CD8-positive, alpha-beta memory T cell (primary cell): ENCODE results near the gene ANO10. TPM values are rescaled to one million over a fixed set of nuclear protein-coding genes. Genes with fewer than 3 reads are reported as not detected.

ENCODE experiments used
- CTCF ChIA-PET: fragments of 350-600 bp; sonication (Branson Sonifier 250); formaldehyde crosslinking; loops from one replicate; lab custom pipeline; 2021; ENCODE audit warnings: antibody characterized with exemption; lab: Charles Lee
- POLR2A ChIA-PET: fragments of 350-600 bp; sonication (Branson Sonifier 250); formaldehyde crosslinking; loops from one replicate; lab custom pipeline; 2021; ENCODE audit warnings: antibody characterized with exemption; lab: Charles Lee
- DNase-seq, 5 donors: peaks; one replicate each; pipeline versions ENCODE4 v3.0.0 to v3.0.0-alpha.2; 2020 to 2022; ENCODE audit warnings: mixed read lengths in 1 of 5
- H3K27ac ChIP-seq: one replicate; pipeline ENCODE4 v1.7.0; 2013; ENCODE audit warnings: low read depth, mild to moderate bottlenecking, low read length, moderate library complexity
- H3K27me3 ChIP-seq: 2 replicates; pipeline ENCODE4 v1.7.0; 2013; ENCODE audit warnings: low read length, mild to moderate bottlenecking; ENCODE audit not compliant: insufficient read depth, poor library complexity, severe bottlenecking
- H3K36me3 ChIP-seq: 2 replicates; pipeline ENCODE4 v1.7.0; 2013; ENCODE audit warnings: mild to moderate bottlenecking, low read length, moderate library complexity; ENCODE audit not compliant: insufficient read depth
- H3K4me1 ChIP-seq: 2 replicates; pipeline ENCODE4 v1.7.0; 2013; ENCODE audit warnings: mild to moderate bottlenecking, low read length, moderate library complexity; ENCODE audit not compliant: insufficient read depth
- H3K4me3 ChIP-seq: 2 replicates; pipeline ENCODE4 v1.7.0; 2013; ENCODE audit warnings: mild to moderate bottlenecking, low read length
- H3K9me3 ChIP-seq: 2 replicates; pipeline ENCODE4 v1.7.0; 2013; ENCODE audit warnings: mild to moderate bottlenecking, low read length
- H3K27ac Mint-ChIP-seq, 8 donors: one replicate each; pipeline ENCODE4 v1.8.0; 2020 to 2021; ENCODE audit warnings: mixed read lengths in 8 of 8, mild to moderate bottlenecking in 6 of 8, inconsistent platforms in 3 of 8, moderate library complexity in 3 of 8
- H3K27me3 Mint-ChIP-seq, 2 donors: one replicate each; pipeline ENCODE4 v1.8.0; 2020 to 2021; ENCODE audit warnings: mixed read lengths in 2 of 2, mild to moderate bottlenecking in 1 of 2, moderate library complexity in 1 of 2
- H3K36me3 Mint-ChIP-seq, 3 donors: one replicate each; pipeline ENCODE4 v1.8.0; 2020 to 2021; ENCODE audit warnings: mixed read lengths in 3 of 3, inconsistent platforms in 1 of 3, mild to moderate bottlenecking in 1 of 3
- H3K4me1 Mint-ChIP-seq, 3 donors: one replicate each; pipeline ENCODE4 v1.8.0; 2020 to 2021; ENCODE audit warnings: mixed read lengths in 3 of 3, inconsistent platforms in 1 of 3, mild to moderate bottlenecking in 1 of 3
- H3K4me3 Mint-ChIP-seq, 7 donors: one replicate each; pipeline ENCODE4 v1.8.0; 2020 to 2021; ENCODE audit warnings: mixed read lengths in 7 of 7, mild to moderate bottlenecking in 6 of 7, moderate library complexity in 4 of 7, inconsistent platforms in 2 of 7
- H3K9me3 Mint-ChIP-seq, 5 donors: one replicate each; pipeline ENCODE4 v1.8.0; 2020 to 2022; ENCODE audit warnings: mixed read lengths in 5 of 5, mild to moderate bottlenecking in 3 of 5, moderate library complexity in 2 of 5, inconsistent platforms in 1 of 5
- polyA plus RNA-seq: library from polyadenylated mRNA; unstranded; fragments of 300-500 nt; fragmentation: Illumina TruSeq; gene quantifications from one replicate; pipeline ENCODE4 v1.2.3, GENCODE V29; 2021
- total RNA-seq, 2 experiments: library from RNA; stranded (reverse); gene quantifications; one replicate each; pipeline ENCODE4 v1.2.3, GENCODE V29; 2021

The ANO10 gene
- total and polyA plus RNA-seq, 3 experiments from 2014 or later: 8.1 to 12.3 (median 9.1) TPM

GRCh38 chr3:43345246-43345645, 276.6 kb downstream of the ANO10 start:
- H3K27ac Mint-ChIP-seq: peak overlapping the region; percentile 90 to 99 (median 96)
- DNase-seq: no peak
- peaks cover 0 to under 1% (median 0%) of the 10 kb centered on the region in 5 donors for H3K9me3 Mint-ChIP-seq
- POLR2A ChIA-PET: interaction anchor here (0.5 to 5.4 kb wide), 6 partner anchors 9 to 1036 kb away, joined by 3 to 29 read pairs (median 6); partner anchors contain the start of gene SNRK
- H3K27me3 Mint-ChIP-seq: peaks cover 0 to 2% of the 10 kb centered on the region in 2 donors
- H3K4me3 Mint-ChIP-seq: peak overlapping the region; percentile 29 to 88 (median 59)
- Histone ChIP-seq H3K4me3 (no peak overlapping the region), H3K4me1 (peaks cover 80% of the 10 kb centered on the region), H3K27ac (no peak overlapping the region), H3K36me3 (peaks cover 51% of the 10 kb centered on the region), H3K27me3 (no peaks in the 10 kb centered on the region), H3K9me3 (no peaks in the 10 kb centered on the region)
- peaks cover 40 to 87% (median 60%) of the 10 kb centered on the region in 3 donors for H3K36me3 Mint-ChIP-seq
- CTCF ChIA-PET: interaction anchor here (1.1 to 2.4 kb wide), 6 partner anchors 8 to 183 kb away, joined by 3 to 8 read pairs (median 4); no protein-coding TSS in a partner anchor
- peaks cover 78 to 91% (median 90%) of the 10 kb centered on the region in 3 donors for H3K4me1 Mint-ChIP-seq

DNA sequence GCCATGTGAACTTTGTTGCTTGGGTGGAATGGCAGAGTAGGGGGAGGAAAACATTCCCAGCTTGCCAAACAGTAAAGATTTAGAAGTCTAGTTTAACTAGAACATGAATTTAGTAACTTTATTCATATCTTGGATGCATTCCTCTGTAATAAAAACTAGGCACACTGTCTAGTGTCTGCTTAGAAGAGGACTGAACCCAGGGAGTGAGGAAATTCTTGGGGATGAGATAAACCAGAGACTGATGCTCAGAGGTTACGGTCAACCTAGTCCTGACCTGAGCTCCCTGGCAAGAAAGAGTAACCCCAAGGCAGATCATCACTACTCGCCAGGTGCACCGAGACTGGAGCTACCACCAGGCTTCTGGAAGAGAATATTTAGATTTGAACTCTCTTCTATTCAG, 277.3 kb downstream of the ANO10 start:
- peaks cover 80% of the 10 kb centered on the region for H3K4me1 ChIP-seq
- no peak overlapping the region for H3K4me3 ChIP-seq
- no peak overlapping the region for H3K27ac ChIP-seq
- CTCF ChIA-PET: interaction anchor here (1.1 to 2.4 kb wide), 5 partner anchors 7 to 182 kb away, joined by 3 to 8 read pairs (median 4); no protein-coding TSS in a partner anchor
- Mint-ChIP-seq H3K27me3 (peaks cover 0 to 2% of the 10 kb centered on the region in 2 donors), H3K9me3 (peaks cover 0 to 4% (median 2%) of the 10 kb centered on the region in 5 donors), H3K27ac (peak overlapping the region; percentile 74 to 97 (median 92)), H3K4me1 (peaks cover 78 to 90% (median 89%) of the 10 kb centered on the region in 3 donors), H3K36me3 (peaks cover 43 to 86% (median 62%) of the 10 kb centered on the region in 3 donors), H3K4me3 (peak overlapping the region in 5 of 7 donors; percentile 17 to 74 (median 44))
- no peaks in the 10 kb centered on the region for H3K9me3 ChIP-seq
- POLR2A ChIA-PET: interaction anchor here (0.9 to 5.4 kb wide), 3 partner anchors 8 to 58 kb away, joined by 4 to 29 read pairs (median 8); partner anchors contain the start of gene SNRK
- DNase-seq: no peak
- H3K27me3 ChIP-seq: no peaks in the 10 kb centered on the region
- peaks cover 53% of the 10 kb centered on the region for H3K36me3 ChIP-seq

- Mint-ChIP-seq H3K36me3 (peaks cover 40 to 86% (median 64%) of the 10 kb centered on the region in 3 donors), H3K4me3 (peak overlapping the region; percentile 49 to 82 (median 64)), H3K4me1 (peaks cover 71 to 83% (median 82%) of the 10 kb centered on the region in 3 donors), H3K9me3 (peaks cover under 1 to 5% (median 3%) of the 10 kb centered on the region in 5 donors), H3K27me3 (peaks cover 0 to 2% of the 10 kb centered on the region in 2 donors), H3K27ac (peak overlapping the region in 7 of 8 donors; percentile 90 to 97 (median 93))
- Histone ChIP-seq H3K27ac (no peak overlapping the region), H3K9me3 (peaks cover 5% of the 10 kb centered on the region), H3K36me3 (peaks cover 52% of the 10 kb centered on the region), H3K27me3 (no peaks in the 10 kb centered on the region), H3K4me3 (no peak overlapping the region), H3K4me1 (peaks cover 74% of the 10 kb centered on the region)
- DNase-seq: no peak
- POLR2A ChIA-PET: interaction anchor here (5.4 kb wide), 1 partner anchor 57 kb away, joined by 29 read pairs; the partner anchor contains the start of gene SNRK
- CTCF ChIA-PET: no interaction called here
Measured at GRCh38 chr3:43343815-43344214, 278.0 kb downstream of the ANO10 start.

- Mint-ChIP-seq H3K27ac (peak overlapping the region; percentile 78 to 97 (median 92)), H3K4me1 (peaks cover 65 to 76% (median 75%) of the 10 kb centered on the region in 3 donors), H3K36me3 (peaks cover 43 to 86% (median 66%) of the 10 kb centered on the region in 3 donors), H3K9me3 (peaks cover 6 to 12% (median 8%) of the 10 kb centered on the region in 5 donors), H3K4me3 (peak overlapping the region; percentile 49 to 82 (median 68)), H3K27me3 (peaks cover 0 to 4% of the 10 kb centered on the region in 2 donors)
- Histone ChIP-seq H3K36me3 (peaks cover 45% of the 10 kb centered on the region), H3K27ac (no peak overlapping the region), H3K4me3 (no peak overlapping the region), H3K27me3 (no peaks in the 10 kb centered on the region), H3K4me1 (peaks cover 68% of the 10 kb centered on the region), H3K9me3 (peaks cover 10% of the 10 kb centered on the region)
- ChIA-PET CTCF (no interaction called here), POLR2A (interaction anchor here (1.5 kb wide), 1 partner anchor 57 kb away, joined by 5 read pairs; the partner anchor contains the start of gene SNRK)
- peak in 2 of 5 donors; percentile 49 to 75 for DNase-seq
Measured at GRCh38 chr3:43343185-43343584, 278.6 kb downstream of the ANO10 start.

DNA sequence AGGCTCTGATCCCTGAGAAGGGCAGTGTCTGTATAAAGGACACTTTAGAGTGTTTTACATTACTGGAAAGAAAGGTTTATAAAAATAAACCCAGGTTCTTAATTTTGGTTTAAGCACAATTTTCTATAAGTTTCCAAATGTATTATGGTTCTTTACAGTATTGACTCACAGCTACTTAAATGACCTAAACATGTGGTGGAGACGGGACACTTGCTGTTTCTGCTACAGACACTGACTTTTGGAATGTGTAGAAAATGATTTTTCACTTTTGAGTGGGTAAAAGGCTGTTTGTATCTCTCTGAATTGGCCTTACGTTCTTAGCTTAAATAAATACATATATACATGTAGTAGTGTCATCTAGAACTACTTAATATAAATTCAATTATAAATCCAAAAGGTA, 280.0 kb downstream of the ANO10 start:
- Mint-ChIP-seq H3K27ac (peak overlapping the region in 6 of 8 donors; percentile 61 to 97 (median 91)), H3K4me1 (peaks cover 52 to 63% (median 62%) of the 10 kb centered on the region in 3 donors), H3K9me3 (peaks cover 6 to 21% (median 18%) of the 10 kb centered on the region in 5 donors), H3K27me3 (peaks cover 0 to 2% of the 10 kb centered on the region in 2 donors), H3K36me3 (peaks cover 39 to 85% (median 66%) of the 10 kb centered on the region in 3 donors), H3K4me3 (no peak overlapping the region)
- ChIA-PET POLR2A (interaction anchor here (1.5 kb wide), 1 partner anchor 56 kb away, joined by 5 read pairs; the partner anchor contains the start of gene SNRK), CTCF (no interaction called here)
- no peak overlapping the region for H3K27ac ChIP-seq
- no peak overlapping the region for H3K4me3 ChIP-seq
- H3K36me3 ChIP-seq: peaks cover 43% of the 10 kb centered on the region
- DNase-seq: no peak
- H3K9me3 ChIP-seq: peaks cover 16% of the 10 kb centered on the region
- no peaks in the 10 kb centered on the region for H3K27me3 ChIP-seq
- peaks cover 54% of the 10 kb centered on the region for H3K4me1 ChIP-seq

GRCh38 chr3:43340403-43340802, 281.4 kb downstream of the ANO10 start:
- no peak for DNase-seq
- POLR2A ChIA-PET: no interaction called here
- Mint-ChIP-seq H3K27ac (peak overlapping the region in 5 of 8 donors; percentile 35 to 88 (median 78)), H3K27me3 (peaks cover 0 to 2% of the 10 kb centered on the region in 2 donors), H3K4me1 (peaks cover 43 to 50% (median 48%) of the 10 kb centered on the region in 3 donors), H3K9me3 (peaks cover 16 to 33% (median 29%) of the 10 kb centered on the region in 5 donors), H3K36me3 (peaks cover 46 to 93% (median 74%) of the 10 kb centered on the region in 3 donors), H3K4me3 (no peak overlapping the region)
- no peak overlapping the region for H3K27ac ChIP-seq
- H3K4me1 ChIP-seq: peaks cover 40% of the 10 kb centered on the region
- H3K9me3 ChIP-seq: peaks cover 20% of the 10 kb centered on the region
- H3K36me3 ChIP-seq: peaks cover 55% of the 10 kb centered on the region
- CTCF ChIA-PET: interaction anchor here (0.7 kb wide), 1 partner anchor 46 kb away, joined by 3 read pairs; no protein-coding TSS in a partner anchor
- no peaks in the 10 kb centered on the region for H3K27me3 ChIP-seq
- no peak overlapping the region for H3K4me3 ChIP-seq

GRCh38 chr3:43338295-43338694, 283.5 kb downstream of the ANO10 start:
- peaks cover 50% of the 10 kb centered on the region for H3K36me3 ChIP-seq
- Mint-ChIP-seq H3K4me1 (peaks cover 27 to 31% (median 30%) of the 10 kb centered on the region in 3 donors), H3K36me3 (peaks cover 43 to 88% (median 73%) of the 10 kb centered on the region in 3 donors), H3K9me3 (peaks cover 19 to 38% (median 31%) of the 10 kb centered on the region in 5 donors), H3K4me3 (no peak overlapping the region), H3K27me3 (peaks cover 0 to 2% of the 10 kb centered on the region in 2 donors), H3K27ac (peak overlapping the region in 5 of 8 donors; percentile 26 to 72 (median 54))
- no peaks in the 10 kb centered on the region for H3K27me3 ChIP-seq
- H3K4me1 ChIP-seq: peaks cover 19% of the 10 kb centered on the region
- POLR2A ChIA-PET: no interaction called here
- H3K27ac ChIP-seq: no peak overlapping the region
- CTCF ChIA-PET: interaction anchor here (1.1 to 1.3 kb wide), 2 partner anchors 9 to 176 kb away, joined by 3 to 4 read pairs; no protein-coding TSS in a partner anchor
- DNase-seq: no peak
- H3K4me3 ChIP-seq: no peak overlapping the region
- peaks cover 24% of the 10 kb centered on the region for H3K9me3 ChIP-seq
